ENCODE measurements around the gene BMPR2. TPM values are rescaled to one million over a fixed set of nuclear protein-coding genes. Genes with fewer than 3 reads are reported as not detected.

BMPR2 gene
- total and polyA plus RNA-seq, 4 experiments from 2014 or later, result 2.3 to 20.8 (median 11.5) TPM

- H3K27ac ChIP-seq (ENCODE audit: low read depth, low read length), result peak overlapping the region; percentile 76
- peaks cover 21 to 39% (median 22%) of the 10 kb centered on the region in 4 donors for H3K4me1 Mint-ChIP-seq
- H3K36me3 Mint-ChIP-seq, result peaks cover 0 to 17% of the 10 kb centered on the region in 2 donors
- H3K27ac Mint-ChIP-seq, result peak overlapping the region; percentile 88 to 95 (median 91)
- H3K4me1 ChIP-seq (ENCODE audit: insufficient read depth, low read length), result peaks cover 27% of the 10 kb centered on the region
- no peaks in the 10 kb centered on the region for H3K36me3 ChIP-seq (ENCODE audit: insufficient read depth, low read length)
- H3K9me3 ChIP-seq (ENCODE audit: control insufficient read depth in 1 of 2, low read length in 2 of 2), result no peaks in the 10 kb centered on the region
- peak; percentile 7 to 52 (median 20) for DNase-seq
- peak overlapping the region; percentile 95 to 99 (median 99) for H3K4me3 Mint-ChIP-seq
- no peaks in the 10 kb centered on the region for H3K9me3 Mint-ChIP-seq
- ChIA-PET POLR2A (ENCODE audit: partially characterized antibody) (no interaction called here), CTCF (ENCODE audit: partially characterized antibody) (no interaction called here)
- H3K4me3 ChIP-seq (ENCODE audit: low read length in 2 of 2), result peak overlapping the region; percentile 91 to 98
- H3K27me3 ChIP-seq (ENCODE audit: insufficient read depth, low read length), result no peaks in the 10 kb centered on the region
- intact Hi-C loops (cut with micrococcal nuclease), result loop anchor here (1.0 to 5.0 kb wide), 4 partner anchors 110 to 733 kb away; partner anchors contain the start of genes ALS2, FZD7, NOP58 and TMEM237
- H3K27me3 Mint-ChIP-seq, result no peaks in the 10 kb centered on the region
Measured at GRCh38 chr2:202375033-202375608, 1.0 kb upstream of the BMPR2 start.

- H3K4me3 ChIP-seq (ENCODE audit: low read length in 2 of 2), result peak overlapping the region; percentile 84 to 96
- Mint-ChIP-seq H3K4me3 (peak overlapping the region; percentile 96 to 99 (median 99)), H3K9me3 (no peaks in the 10 kb centered on the region), H3K4me1 (peaks cover 25 to 50% (median 29%) of the 10 kb centered on the region in 4 donors), H3K27ac (peak overlapping the region; percentile 86 to 98 (median 94)), H3K36me3 (peaks cover 0 to 17% of the 10 kb centered on the region in 2 donors), H3K27me3 (no peaks in the 10 kb centered on the region)
- H3K27me3 ChIP-seq (ENCODE audit: insufficient read depth, low read length), result no peaks in the 10 kb centered on the region
- intact Hi-C loops (cut with micrococcal nuclease), result loop anchor here (1.0 to 5.0 kb wide), 5 partner anchors 258 to 734 kb away; partner anchors contain the start of genes ALS2, FAM117B, FZD7 and NBEAL1
- no peaks in the 10 kb centered on the region for H3K36me3 ChIP-seq (ENCODE audit: insufficient read depth, low read length)
- POLR2A ChIA-PET (ENCODE audit: partially characterized antibody), result interaction anchor here (0.6 to 0.8 kb wide), 2 partner anchors 139 to 535 kb away, joined by 3 read pairs; partner anchors contain the start of gene WDR12
- DNase-seq, result peak; percentile 54 to 66 (median 59)
- H3K27ac ChIP-seq (ENCODE audit: low read depth, low read length), result peak overlapping the region; percentile 76
- peaks cover 30% of the 10 kb centered on the region for H3K4me1 ChIP-seq (ENCODE audit: insufficient read depth, low read length)
- CTCF ChIA-PET (ENCODE audit: partially characterized antibody), result no interaction called here
- no peaks in the 10 kb centered on the region for H3K9me3 ChIP-seq (ENCODE audit: control insufficient read depth in 1 of 2, low read length in 2 of 2)
Measured at GRCh38 chr2:202376460-202377206, 506 bp downstream of the BMPR2 start.

GRCh38 chr2:202377207-202377761 lies 1.2 kb downstream of the BMPR2 start:
- Histone ChIP-seq H3K4me3 (ENCODE audit: low read length in 2 of 2) (peak overlapping the region; percentile 84 to 96), H3K4me1 (ENCODE audit: insufficient read depth, low read length) (peaks cover 30% of the 10 kb centered on the region), H3K36me3 (ENCODE audit: insufficient read depth, low read length) (no peaks in the 10 kb centered on the region), H3K27me3 (ENCODE audit: insufficient read depth, low read length) (no peaks in the 10 kb centered on the region), H3K27ac (ENCODE audit: low read depth, low read length) (peak overlapping the region; percentile 76), H3K9me3 (ENCODE audit: control insufficient read depth in 1 of 2, low read length in 2 of 2) (no peaks in the 10 kb centered on the region)
- Mint-ChIP-seq H3K4me3 (peak overlapping the region; percentile 96 to 99 (median 99)), H3K36me3 (peaks cover 0 to 17% of the 10 kb centered on the region in 2 donors), H3K27ac (peak overlapping the region; percentile 86 to 98 (median 94)), H3K27me3 (no peaks in the 10 kb centered on the region), H3K4me1 (peaks cover 25 to 53% (median 30%) of the 10 kb centered on the region in 4 donors), H3K9me3 (no peaks in the 10 kb centered on the region)
- intact Hi-C loops (cut with micrococcal nuclease), result loop anchor here (1.0 to 5.0 kb wide), 4 partner anchors 345 to 735 kb away; partner anchors contain the start of genes ALS2, FZD7, NBEAL1 and TMEM237
- CTCF ChIA-PET (ENCODE audit: partially characterized antibody), result no interaction called here
- peak in 3 of 5 donors; percentile 4 to 13 (median 5) for DNase-seq
- POLR2A ChIA-PET (ENCODE audit: partially characterized antibody), result interaction anchor here (0.6 to 0.8 kb wide), 2 partner anchors 140 to 534 kb away, joined by 3 read pairs; partner anchors contain the start of gene WDR12

GRCh38 chr2:202378001-202378400 lies 1.9 kb downstream of the BMPR2 start:
- Mint-ChIP-seq H3K4me3 (peak overlapping the region; percentile 96 to 99 (median 99)), H3K27ac (peak overlapping the region in 5 of 7 donors; percentile 43 to 92 (median 90)), H3K36me3 (peaks cover 0 to 17% of the 10 kb centered on the region in 2 donors), H3K9me3 (no peaks in the 10 kb centered on the region), H3K27me3 (no peaks in the 10 kb centered on the region), H3K4me1 (peaks cover 25 to 53% (median 30%) of the 10 kb centered on the region in 4 donors)
- H3K4me1 ChIP-seq (ENCODE audit: insufficient read depth, low read length), result peaks cover 30% of the 10 kb centered on the region
- H3K27ac ChIP-seq (ENCODE audit: low read depth, low read length), result no peak overlapping the region
- H3K4me3 ChIP-seq (ENCODE audit: low read length in 2 of 2), result peak overlapping the region; percentile 19 to 84
- intact Hi-C loops (cut with micrococcal nuclease), result loop anchor here (5.0 kb wide), 3 partner anchors 346 to 736 kb away; partner anchors contain the start of genes ALS2, FZD7 and TMEM237
- ChIA-PET CTCF (ENCODE audit: partially characterized antibody) (no interaction called here), POLR2A (ENCODE audit: partially characterized antibody) (no interaction called here)
- no peak for DNase-seq
- H3K9me3 ChIP-seq (ENCODE audit: control insufficient read depth in 1 of 2, low read length in 2 of 2), result no peaks in the 10 kb centered on the region
- H3K36me3 ChIP-seq (ENCODE audit: insufficient read depth, low read length), result no peaks in the 10 kb centered on the region
- no peaks in the 10 kb centered on the region for H3K27me3 ChIP-seq (ENCODE audit: insufficient read depth, low read length)

- H3K4me3 ChIP-seq (ENCODE audit: low read length in 2 of 2), result no peak overlapping the region
- no peak for DNase-seq
- Mint-ChIP-seq H3K4me1 (peaks cover 25 to 53% (median 30%) of the 10 kb centered on the region in 4 donors), H3K27ac (peak overlapping the region in 5 of 7 donors; percentile 6 to 91 (median 15)), H3K9me3 (no peaks in the 10 kb centered on the region), H3K4me3 (peak overlapping the region; percentile 36 to 99 (median 99)), H3K27me3 (no peaks in the 10 kb centered on the region), H3K36me3 (peaks cover 0 to 17% of the 10 kb centered on the region in 2 donors)
- CTCF ChIA-PET (ENCODE audit: partially characterized antibody), result no interaction called here
- POLR2A ChIA-PET (ENCODE audit: partially characterized antibody), result no interaction called here
- H3K4me1 ChIP-seq (ENCODE audit: insufficient read depth, low read length), result peaks cover 30% of the 10 kb centered on the region
- H3K9me3 ChIP-seq (ENCODE audit: control insufficient read depth in 1 of 2, low read length in 2 of 2), result no peaks in the 10 kb centered on the region
- H3K27me3 ChIP-seq (ENCODE audit: insufficient read depth, low read length), result no peaks in the 10 kb centered on the region
- intact Hi-C loops (cut with micrococcal nuclease), result loop anchor here (5.0 kb wide), 3 partner anchors 347 to 737 kb away; partner anchors contain the start of genes ALS2, FZD7 and TMEM237
- no peak overlapping the region for H3K27ac ChIP-seq (ENCODE audit: low read depth, low read length)
- H3K36me3 ChIP-seq (ENCODE audit: insufficient read depth, low read length), result no peaks in the 10 kb centered on the region
Measured at GRCh38 chr2:202378662-202379358, 2.7 kb downstream of the BMPR2 start.

- ChIA-PET POLR2A (ENCODE audit: partially characterized antibody) (no interaction called here), CTCF (ENCODE audit: partially characterized antibody) (no interaction called here)
- Mint-ChIP-seq H3K27me3 (no peaks in the 10 kb centered on the region), H3K4me1 (peaks cover 29 to 47% (median 39%) of the 10 kb centered on the region in 4 donors), H3K9me3 (no peaks in the 10 kb centered on the region), H3K4me3 (no peak overlapping the region), H3K36me3 (no peaks in the 10 kb centered on the region), H3K27ac (no peak overlapping the region)
- Histone ChIP-seq H3K36me3 (ENCODE audit: insufficient read depth, low read length) (no peaks in the 10 kb centered on the region), H3K27me3 (ENCODE audit: insufficient read depth, low read length) (no peaks in the 10 kb centered on the region), H3K27ac (ENCODE audit: low read depth, low read length) (no peak overlapping the region), H3K9me3 (ENCODE audit: control insufficient read depth in 1 of 2, low read length in 2 of 2) (no peaks in the 10 kb centered on the region), H3K4me1 (ENCODE audit: insufficient read depth, low read length) (peaks cover 26% of the 10 kb centered on the region), H3K4me3 (ENCODE audit: low read length in 2 of 2) (no peak overlapping the region)
- intact Hi-C loops (cut with micrococcal nuclease), result no loop called here
- DNase-seq, result no peak
Measured at GRCh38 chr2:202382684-202383083, 6.6 kb downstream of the BMPR2 start.
